Glutamatergic neuron (in vitro differentiated cells): Measurements from ENCODE around the gene IL21R. TPM values are rescaled to one million over a fixed set of nuclear protein-coding genes. Genes with fewer than 3 reads are reported as not detected.
A peak's percentile ranks its signal among the peaks of the same experiment; 100 is the strongest.

Experiments
- DNase-seq: peaks from one replicate; pipeline ENCODE4 v3.0.0; 2022
- H3K27ac Mint-ChIP-seq: one replicate; pipeline ENCODE4 v1.8.0; 2020; ENCODE audit warnings: mild to moderate bottlenecking, mixed read lengths, inconsistent platforms; ENCODE audit not compliant: unreplicated experiment
- H3K27me3 Mint-ChIP-seq: one replicate; pipeline ENCODE4 v1.8.0; 2020; ENCODE audit warnings: mild to moderate bottlenecking, moderate library complexity, mixed read lengths, inconsistent platforms; ENCODE audit not compliant: unreplicated experiment
- H3K36me3 Mint-ChIP-seq: one replicate; pipeline ENCODE4 v1.8.0; 2020; ENCODE audit warnings: mild to moderate bottlenecking, mixed read lengths, inconsistent platforms; ENCODE audit not compliant: unreplicated experiment
- H3K4me1 Mint-ChIP-seq: one replicate; pipeline ENCODE4 v1.8.0; 2020; ENCODE audit warnings: mild to moderate bottlenecking, low read depth, mixed read lengths, inconsistent platforms; ENCODE audit not compliant: unreplicated experiment
- H3K4me3 Mint-ChIP-seq: one replicate; pipeline ENCODE4 v1.8.0; 2020; ENCODE audit warnings: mild to moderate bottlenecking, mixed read lengths, inconsistent platforms; ENCODE audit not compliant: unreplicated experiment
- H3K9me3 Mint-ChIP-seq: one replicate; pipeline ENCODE4 v1.8.0; 2020; ENCODE audit warnings: mild to moderate bottlenecking, moderate library complexity, mixed read lengths, inconsistent platforms; ENCODE audit not compliant: unreplicated experiment
- total RNA-seq: library from RNA; stranded (reverse); fragmentation: NEBNext Ultra II Directional; extraction: Animal tissue kit (Norgen Biotek cat#: 25700); gene quantifications from one replicate; pipeline ENCODE4 v1.2.1, GENCODE V29; 2021; ENCODE audit not compliant: unreplicated experiment
- TF ChIP-seq, protein P1 (sequence below): fragments of 200-600 bp; sonication (generic); IDR thresholded peaks from one replicate; pipeline ENCODE4 v1.5.0; 2021; ENCODE audit not compliant: partially characterized antibody, unreplicated experiment

Gene IL21R
- total RNA-seq, 1 donor from 2014 or later, result 0.86 TPM

- Mint-ChIP-seq H3K36me3 (peaks cover 4% of the 10 kb centered on the region), H3K27ac (no peak overlapping the region), H3K4me1 (no peaks in the 10 kb centered on the region), H3K4me3 (no peak overlapping the region), H3K27me3 (no peaks in the 10 kb centered on the region), H3K9me3 (no peaks in the 10 kb centered on the region)
- TF ChIP-seq, protein P1, sequence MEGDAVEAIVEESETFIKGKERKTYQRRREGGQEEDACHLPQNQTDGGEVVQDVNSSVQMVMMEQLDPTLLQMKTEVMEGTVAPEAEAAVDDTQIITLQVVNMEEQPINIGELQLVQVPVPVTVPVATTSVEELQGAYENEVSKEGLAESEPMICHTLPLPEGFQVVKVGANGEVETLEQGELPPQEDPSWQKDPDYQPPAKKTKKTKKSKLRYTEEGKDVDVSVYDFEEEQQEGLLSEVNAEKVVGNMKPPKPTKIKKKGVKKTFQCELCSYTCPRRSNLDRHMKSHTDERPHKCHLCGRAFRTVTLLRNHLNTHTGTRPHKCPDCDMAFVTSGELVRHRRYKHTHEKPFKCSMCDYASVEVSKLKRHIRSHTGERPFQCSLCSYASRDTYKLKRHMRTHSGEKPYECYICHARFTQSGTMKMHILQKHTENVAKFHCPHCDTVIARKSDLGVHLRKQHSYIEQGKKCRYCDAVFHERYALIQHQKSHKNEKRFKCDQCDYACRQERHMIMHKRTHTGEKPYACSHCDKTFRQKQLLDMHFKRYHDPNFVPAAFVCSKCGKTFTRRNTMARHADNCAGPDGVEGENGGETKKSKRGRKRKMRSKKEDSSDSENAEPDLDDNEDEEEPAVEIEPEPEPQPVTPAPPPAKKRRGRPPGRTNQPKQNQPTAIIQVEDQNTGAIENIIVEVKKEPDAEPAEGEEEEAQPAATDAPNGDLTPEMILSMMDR, result no peak
- no peak for DNase-seq
Measured at GRCh38 chr16:27489421-27489820, 87.4 kb downstream of the IL21R start.

DNA sequence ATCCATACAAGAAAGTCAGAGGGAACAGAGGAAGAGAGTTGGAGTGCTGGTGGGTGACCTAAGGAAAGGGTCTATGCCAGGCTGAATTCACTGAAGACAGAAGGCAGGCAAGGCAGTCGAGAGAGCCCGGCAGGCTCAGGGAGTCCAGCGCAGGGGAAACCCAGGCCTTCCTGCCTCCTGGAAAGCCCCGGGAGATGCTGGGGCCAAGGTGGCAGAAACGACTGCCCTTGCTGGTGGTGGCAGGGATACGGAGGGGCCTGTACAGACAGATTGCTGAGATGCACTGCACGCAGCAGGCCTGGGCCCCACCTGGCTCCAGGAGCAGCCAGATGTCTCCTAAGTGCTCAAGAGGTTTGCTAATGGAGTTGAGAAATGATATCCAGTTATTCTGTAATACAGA, 87.9 kb downstream of the IL21R start:
- no peaks in the 10 kb centered on the region for H3K27me3 Mint-ChIP-seq
- peaks cover 4% of the 10 kb centered on the region for H3K36me3 Mint-ChIP-seq
- no peak overlapping the region for H3K4me3 Mint-ChIP-seq
- H3K27ac Mint-ChIP-seq, result no peak overlapping the region
- DNase-seq, result no peak
- H3K9me3 Mint-ChIP-seq, result no peaks in the 10 kb centered on the region
- H3K4me1 Mint-ChIP-seq, result no peaks in the 10 kb centered on the region
- TF ChIP-seq, protein P1, result no peak

DNA sequence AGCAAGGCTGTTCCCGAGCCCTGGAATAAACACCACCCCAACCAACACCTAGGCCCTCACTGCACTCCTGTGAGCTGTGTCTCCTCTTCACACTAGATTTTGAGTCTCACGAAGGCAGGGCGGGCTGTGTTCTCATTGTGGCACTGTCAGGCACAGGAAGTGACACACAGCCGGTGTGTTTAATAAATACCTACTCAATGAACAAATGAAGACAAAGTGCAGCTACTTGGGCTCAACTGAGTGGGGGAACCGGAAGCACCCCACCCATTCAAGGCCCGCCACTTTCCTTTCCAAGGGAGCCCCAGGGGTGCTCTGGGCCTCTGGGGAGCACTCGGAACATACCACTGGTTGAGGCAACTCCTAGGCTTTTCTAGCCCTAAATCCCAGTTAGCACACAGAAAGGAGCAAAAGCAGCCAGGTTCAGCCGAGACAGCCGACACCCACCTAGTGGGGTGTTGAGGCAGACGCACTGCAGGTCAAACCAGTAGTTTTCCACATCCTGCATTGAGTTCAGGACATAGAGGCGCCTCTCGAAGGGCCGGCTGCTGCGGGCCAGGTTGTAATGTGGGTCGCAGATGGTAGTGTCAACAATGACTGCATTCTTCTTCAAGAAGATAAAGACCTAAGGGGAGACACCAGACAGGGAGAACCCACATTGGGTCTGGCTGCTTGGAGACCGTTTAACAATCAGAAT, 90.1 kb downstream of the IL21R start:
- DNase-seq, result no peak
- Mint-ChIP-seq H3K9me3 (no peaks in the 10 kb centered on the region), H3K4me3 (no peak overlapping the region), H3K36me3 (peaks cover 4% of the 10 kb centered on the region), H3K4me1 (peaks cover 3% of the 10 kb centered on the region), H3K27ac (no peak overlapping the region), H3K27me3 (peaks cover 1% of the 10 kb centered on the region)
- TF ChIP-seq, protein P1, result no peak

GRCh38 chr16:27492588-27492979, 90.6 kb downstream of the IL21R start:
- Mint-ChIP-seq H3K27ac (no peak overlapping the region), H3K36me3 (peaks cover 4% of the 10 kb centered on the region), H3K9me3 (no peaks in the 10 kb centered on the region), H3K27me3 (peaks cover 2% of the 10 kb centered on the region), H3K4me1 (peaks cover 3% of the 10 kb centered on the region), H3K4me3 (no peak overlapping the region)
- no peak for DNase-seq
- TF ChIP-seq, protein P1, result no peak

DNA sequence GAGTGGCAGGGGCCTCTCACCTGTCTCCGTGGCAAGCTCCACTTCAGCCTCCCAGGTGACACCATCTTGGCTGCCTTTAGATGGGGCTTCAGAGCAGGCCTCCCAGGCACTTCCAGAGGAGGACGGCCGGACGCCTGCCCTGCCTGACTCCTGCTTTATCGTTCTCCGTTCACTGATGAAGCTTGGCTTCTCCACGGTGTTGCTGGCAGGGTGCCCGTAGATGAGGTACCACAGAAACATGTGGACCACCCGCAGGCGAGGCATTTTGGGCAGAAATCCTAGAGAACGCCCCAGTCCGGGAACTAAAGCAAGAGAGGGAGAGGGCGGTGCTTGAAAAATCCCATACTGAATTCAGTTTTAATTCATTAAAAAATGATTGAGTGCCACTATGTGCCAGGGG, 93.2 kb downstream of the IL21R start:
- TF ChIP-seq, protein P1, result no peak
- Mint-ChIP-seq H3K4me1 (peaks cover 3% of the 10 kb centered on the region), H3K27me3 (peaks cover 2% of the 10 kb centered on the region), H3K27ac (peak overlapping the region; percentile 28), H3K36me3 (no peaks in the 10 kb centered on the region), H3K4me3 (no peak overlapping the region), H3K9me3 (no peaks in the 10 kb centered on the region)
- no peak for DNase-seq
